ENCODE data around the gene NSMCE1. TPM values are rescaled to one million over a fixed set of nuclear protein-coding genes. Genes with fewer than 3 reads are reported as not detected.

Gene NSMCE1
- total and polyA plus RNA-seq, 8 donors = 27.6 to 37.9 (median 31.7) TPM

DNA sequence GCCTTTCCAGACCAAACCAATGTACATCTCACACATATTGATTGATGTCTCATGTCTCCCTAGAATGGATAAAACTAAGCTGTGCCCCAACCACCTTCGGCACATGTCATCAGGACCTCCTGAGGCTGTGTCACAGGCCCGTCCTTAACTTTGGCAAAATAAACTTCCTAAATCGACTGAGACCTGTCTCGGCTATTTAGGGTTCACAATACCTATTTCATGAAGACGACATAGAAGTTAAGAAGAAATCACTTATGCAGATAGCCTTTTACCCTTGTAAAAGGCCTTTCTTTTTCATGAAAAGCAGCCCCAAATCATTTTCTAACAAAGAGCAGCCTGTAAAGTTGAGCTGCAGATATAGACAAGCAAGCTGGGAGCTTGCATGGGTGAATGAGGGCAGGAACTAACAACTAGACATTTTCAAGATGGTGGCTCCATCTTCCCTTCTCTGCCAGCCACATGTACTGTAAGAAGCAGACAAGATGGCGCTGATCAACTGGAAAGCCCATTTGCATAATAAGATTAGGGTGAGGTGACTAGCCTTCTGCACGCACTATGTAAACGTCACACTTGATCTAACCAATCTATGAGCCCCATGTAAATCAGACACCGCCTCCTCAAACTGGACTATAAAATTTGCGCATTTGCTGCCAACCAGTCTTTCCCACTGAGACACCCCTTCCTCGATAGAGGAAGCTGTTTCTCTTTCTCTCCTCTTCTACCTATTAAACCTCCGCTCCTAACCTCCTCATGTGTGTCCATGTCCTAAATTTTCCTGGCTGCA, 69.9 kb downstream of the NSMCE1 start:
- WGBS, 2 donors = 85 to 89% methylated on average over 12 of the region's 12 CpGs
- TF ChIP-seq, protein P1, sequence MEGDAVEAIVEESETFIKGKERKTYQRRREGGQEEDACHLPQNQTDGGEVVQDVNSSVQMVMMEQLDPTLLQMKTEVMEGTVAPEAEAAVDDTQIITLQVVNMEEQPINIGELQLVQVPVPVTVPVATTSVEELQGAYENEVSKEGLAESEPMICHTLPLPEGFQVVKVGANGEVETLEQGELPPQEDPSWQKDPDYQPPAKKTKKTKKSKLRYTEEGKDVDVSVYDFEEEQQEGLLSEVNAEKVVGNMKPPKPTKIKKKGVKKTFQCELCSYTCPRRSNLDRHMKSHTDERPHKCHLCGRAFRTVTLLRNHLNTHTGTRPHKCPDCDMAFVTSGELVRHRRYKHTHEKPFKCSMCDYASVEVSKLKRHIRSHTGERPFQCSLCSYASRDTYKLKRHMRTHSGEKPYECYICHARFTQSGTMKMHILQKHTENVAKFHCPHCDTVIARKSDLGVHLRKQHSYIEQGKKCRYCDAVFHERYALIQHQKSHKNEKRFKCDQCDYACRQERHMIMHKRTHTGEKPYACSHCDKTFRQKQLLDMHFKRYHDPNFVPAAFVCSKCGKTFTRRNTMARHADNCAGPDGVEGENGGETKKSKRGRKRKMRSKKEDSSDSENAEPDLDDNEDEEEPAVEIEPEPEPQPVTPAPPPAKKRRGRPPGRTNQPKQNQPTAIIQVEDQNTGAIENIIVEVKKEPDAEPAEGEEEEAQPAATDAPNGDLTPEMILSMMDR (IDR thresholded peaks at IDR 0.05) = no peak

DNA sequence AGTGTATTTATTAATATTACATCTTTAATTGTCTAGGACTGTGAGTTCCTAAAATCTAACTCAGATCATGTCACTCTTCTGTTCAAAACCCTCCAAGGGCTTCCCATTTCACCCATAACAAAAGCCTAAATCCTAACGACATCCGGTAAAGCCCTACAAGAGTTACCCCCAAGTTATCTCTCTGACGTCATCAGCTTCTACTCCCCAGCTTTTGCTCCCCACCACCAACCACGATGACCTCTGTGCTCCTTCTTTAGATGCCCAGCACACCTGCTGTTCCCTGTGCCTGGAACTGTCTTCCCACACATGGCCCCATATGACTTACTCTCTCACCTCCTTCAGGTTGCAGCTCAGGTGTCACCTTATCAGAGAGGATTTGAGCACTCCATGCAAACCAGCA, 71.6 kb downstream of the NSMCE1 start:
- intact Hi-C loops (cut with DNase I) = no loop called here
- Histone ChIP-seq H3K4me3 (no peak overlapping the region), H3K9me3 (no peaks in the 10 kb centered on the region), H3K27ac (no peak overlapping the region), H3K36me3 (no peaks in the 10 kb centered on the region), H3K27me3 (no peaks in the 10 kb centered on the region), H3K4me1 (no peaks in the 10 kb centered on the region)
- TF ChIP-seq, protein P1 (IDR thresholded peaks at IDR 0.05) = no peak
- DNase-seq (no peak), ATAC-seq (no peak), FAIRE-seq (no peak)
- WGBS, 2 donors = 64 to 68% methylated on average over 4 of the region's 4 CpGs

More for the DNA sequence above, 69.9 kb downstream of the NSMCE1 start:
- Histone ChIP-seq H3K4me1 (peaks cover 0 to 3% (median 0%) of the 10 kb centered on the region in 3 donors), H3K9me3 (no peaks in the 10 kb centered on the region), H3K4me3 (no peak overlapping the region), H3K27me3 (no peaks in the 10 kb centered on the region), H3K36me3 (no peaks in the 10 kb centered on the region), H3K27ac (no peak overlapping the region)
- no peak for DNase-seq
- FAIRE-seq = no peak
- intact Hi-C loops (cut with DNase I) = no loop called here
- no peak for ATAC-seq

DNA sequence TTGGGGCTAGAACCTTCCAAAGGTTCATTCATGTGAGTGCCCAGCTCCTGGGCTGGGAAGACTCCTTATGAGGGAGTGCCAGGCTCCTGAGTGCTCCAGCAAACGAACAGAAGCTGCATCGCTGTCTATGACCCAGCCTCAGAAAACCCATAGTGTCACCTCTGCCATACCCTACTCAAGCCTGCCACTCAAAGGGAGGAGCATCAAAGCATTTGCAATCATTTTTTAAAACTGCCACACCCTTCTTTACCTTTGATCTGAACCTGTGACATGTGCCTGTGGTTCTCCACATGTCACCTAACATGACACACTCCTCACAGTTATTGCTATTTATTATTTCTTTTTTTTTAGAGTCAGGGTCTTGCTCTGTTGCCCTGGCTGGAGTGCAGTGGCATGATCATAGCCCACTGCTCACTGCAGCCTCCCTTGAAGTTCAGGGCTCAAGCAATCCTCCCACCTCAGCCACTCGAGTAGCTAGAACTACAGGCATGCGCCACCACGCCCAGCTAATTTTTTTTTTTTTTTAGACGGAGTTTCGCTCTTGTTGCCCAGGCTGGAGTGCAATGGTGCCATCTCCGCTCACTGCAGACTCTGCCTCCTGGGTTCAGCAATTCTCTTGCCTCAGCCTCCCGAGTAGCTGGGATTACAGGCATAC, 72.5 kb downstream of the NSMCE1 start:
- intact Hi-C loops (cut with DNase I) = no loop called here
- DNase-seq (no peak), FAIRE-seq (no peak), ATAC-seq (no peak)
- WGBS, 2 donors = 83 to 84% methylated on average over 9 of the region's 9 CpGs
- Histone ChIP-seq H3K27ac (no peak overlapping the region), H3K27me3 (no peaks in the 10 kb centered on the region), H3K4me1 (no peaks in the 10 kb centered on the region), H3K9me3 (no peaks in the 10 kb centered on the region), H3K4me3 (no peak overlapping the region), H3K36me3 (no peaks in the 10 kb centered on the region)
- TF ChIP-seq, protein P1 (IDR thresholded peaks at IDR 0.05) = no peak

DNA sequence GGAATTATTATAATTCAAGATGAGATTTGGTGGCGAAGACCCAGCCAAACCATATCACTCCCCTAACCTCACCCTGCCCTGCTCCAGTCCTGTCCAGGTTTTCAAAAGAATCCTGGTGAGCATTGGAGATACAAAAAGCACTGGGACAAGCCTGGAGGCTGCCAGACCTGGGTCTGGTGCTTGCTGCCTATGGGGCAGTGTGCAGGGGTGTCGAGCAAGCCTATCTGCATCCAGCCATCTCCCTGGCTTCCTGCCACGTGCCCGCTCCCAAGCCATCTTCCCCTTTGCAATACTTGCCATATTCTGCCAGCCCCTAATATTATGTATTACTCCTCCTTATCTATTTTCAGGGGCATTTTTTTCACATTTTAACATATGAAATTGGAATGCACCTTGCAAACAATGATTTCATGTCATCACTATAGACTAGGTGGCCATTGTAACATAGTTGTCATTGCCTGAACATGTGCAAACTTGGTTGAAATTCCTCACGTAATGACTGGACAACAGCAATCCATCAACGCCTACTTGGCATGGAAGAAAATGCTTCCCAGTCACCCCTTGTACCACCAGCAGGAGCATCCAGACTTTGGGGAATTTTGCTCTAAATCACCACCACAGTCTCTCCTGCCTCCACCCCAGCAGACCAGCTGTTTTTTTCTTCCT, 73.4 kb downstream of the NSMCE1 start:
- FAIRE-seq = no peak
- Histone ChIP-seq H3K4me3 (no peak overlapping the region), H3K9me3 (no peaks in the 10 kb centered on the region), H3K27ac (no peak overlapping the region), H3K4me1 (peaks cover 0 to 1% (median 0%) of the 10 kb centered on the region in 3 donors), H3K27me3 (no peaks in the 10 kb centered on the region), H3K36me3 (no peaks in the 10 kb centered on the region)
- no peak for DNase-seq
- TF ChIP-seq, protein P1 (IDR thresholded peaks at IDR 0.05) = no peak
- ATAC-seq = no peak
- 83 to 84% methylated on average over 6 of the region's 6 CpGs for WGBS, 2 donors
- intact Hi-C loops (cut with DNase I) = no loop called here

Measured in pancreas (tissue), 10 donors.